IMR-90 (cell line): ENCODE measurements around the gene TMEM37. TPM values are rescaled to one million over a fixed set of nuclear protein-coding genes. Genes with fewer than 3 reads are reported as not detected.

Experiments used
- ATAC-seq: fragments of 200-7000 bp; cut with Tn5 transposase; 2 replicates; pipeline ENCODE4 v1.9.1; 2020; ENCODE audit warnings: low read depth, mild to moderate bottlenecking, moderate library complexity
- BruUV-seq: library from RNA; stranded (reverse); fragments of 400-500 nt; replicated peaks from 2 replicates; lab custom pipeline; 2021; lab: Mats Ljungman, UMichigan
- CTCF ChIA-PET: fragments of 300-600 bp; formaldehyde crosslinking; extraction: SDS; loops from one replicate; lab custom pipeline; 2021; ENCODE audit warnings: antibody characterized with exemption; lab: Yijun Ruan, JAX
- POLR2A ChIA-PET: fragments of 300-600 bp; sonication (Branson Sonifier 250); formaldehyde crosslinking; loops from one replicate; lab custom pipeline; 2022; ENCODE audit warnings: antibody characterized with exemption; ENCODE audit not compliant: unreplicated experiment; lab: Charles Lee
- DNase-seq: peaks from one replicate; pipeline ENCODE4 v3.0.0; 2013
- H2AFZ ChIP-seq: replicated peaks from 2 replicates; pipeline ENCODE3; 2013; ENCODE audit warnings: low read length, mild to moderate bottlenecking; ENCODE audit not compliant: poor library complexity
- H2AK5ac ChIP-seq: 2 replicates; pipeline ENCODE4 v1.6.1; 2013; ENCODE audit warnings: low read depth, low read length, inconsistent platforms
- H2AK9ac ChIP-seq: replicated peaks from 2 replicates; pipeline ENCODE3; 2013; ENCODE audit warnings: mild to moderate bottlenecking, low read depth, low read length, moderate library complexity; ENCODE audit not compliant: poor library complexity
- H2BK120ac ChIP-seq: 2 replicates; pipeline ENCODE4 v1.6.1; 2013; ENCODE audit warnings: low read depth, low read length, inconsistent platforms
- H2BK15ac ChIP-seq: 3 replicates; pipeline ENCODE4 v1.6.1; 2013; ENCODE audit warnings: low read depth, low read length, inconsistent platforms
- H2BK20ac ChIP-seq: 2 replicates; pipeline ENCODE4 v1.6.1; 2013; ENCODE audit warnings: low read depth, mild to moderate bottlenecking, inconsistent platforms, low read length, moderate library complexity
- H2BK5ac ChIP-seq: 2 replicates; pipeline ENCODE4 v1.6.1; 2013; ENCODE audit warnings: mild to moderate bottlenecking, low read depth, low read length, inconsistent platforms; ENCODE audit not compliant: poor library complexity, severe bottlenecking
- H3K14ac ChIP-seq: replicated peaks from 2 replicates; pipeline ENCODE4 v1.6.1; 2013; ENCODE audit warnings: low read depth, low read length, inconsistent platforms
- H3K18ac ChIP-seq: 2 replicates; pipeline ENCODE4 v1.6.1; 2013; ENCODE audit warnings: low read depth, low read length, control low read depth
- H3K23ac ChIP-seq: 2 replicates; pipeline ENCODE4 v1.6.1; 2013; ENCODE audit warnings: low read depth, low read length, inconsistent platforms
- H3K27ac ChIP-seq: 2 replicates; pipeline ENCODE4 v1.5.1; 2013; ENCODE audit warnings: mild to moderate bottlenecking, control low read depth, low read length; ENCODE audit not compliant: insufficient read depth
- H3K27me3 ChIP-seq: 2 replicates; pipeline ENCODE4 v1.6.1; 2013; ENCODE audit warnings: low read length; ENCODE audit not compliant: control insufficient read depth, insufficient read depth
- H3K36me3 ChIP-seq: 2 replicates; pipeline ENCODE4 v1.6.1; 2013; ENCODE audit warnings: low read length, mixed read lengths; ENCODE audit not compliant: control insufficient read depth, insufficient read depth
- H3K4ac ChIP-seq: 2 replicates; pipeline ENCODE4 v1.6.1; 2013; ENCODE audit warnings: low read depth, low read length, inconsistent platforms
- H3K4me1 ChIP-seq: 2 replicates; pipeline ENCODE4 v1.6.1; 2013; ENCODE audit warnings: low read length, mixed read lengths; ENCODE audit not compliant: control insufficient read depth, insufficient read depth
- H3K4me2 ChIP-seq: 2 replicates; pipeline ENCODE4 v1.6.1; 2013; ENCODE audit warnings: low read depth, mild to moderate bottlenecking, control low read depth, low read length, moderate library complexity
- H3K4me3 ChIP-seq: 2 replicates; pipeline ENCODE4 v1.5.1; 2013; ENCODE audit warnings: low read depth, mild to moderate bottlenecking, control low read depth, low read length, moderate library complexity; ENCODE audit not compliant: insufficient read depth
- H3K56ac ChIP-seq: 2 replicates; pipeline ENCODE4 v1.6.1; 2013; ENCODE audit warnings: low read length, inconsistent platforms; ENCODE audit not compliant: insufficient read depth; ENCODE audit errors: extremely low read depth
- H3K79me1 ChIP-seq, 2 experiments: 2 replicates each; pipeline ENCODE4 v1.6.1; 2013; ENCODE audit warnings: low read length in 2 of 2, inconsistent platforms in 1 of 2, low read depth in 1 of 2
- H3K9ac ChIP-seq: 2 replicates; pipeline ENCODE4 v1.6.1; 2013; ENCODE audit warnings: low read depth, low read length, control low read depth
- H3K9me1 ChIP-seq: 2 replicates; pipeline ENCODE4 v1.6.1; 2013; ENCODE audit warnings: low read length, inconsistent platforms; ENCODE audit not compliant: insufficient read depth
- H3K9me3 ChIP-seq: 2 replicates; pipeline ENCODE4 v1.6.1; 2013; ENCODE audit warnings: low read length; ENCODE audit not compliant: control insufficient read depth, insufficient read depth
- H4K20me1 ChIP-seq: 2 replicates; pipeline ENCODE4 v1.6.1; 2013; ENCODE audit warnings: low read length, inconsistent platforms; ENCODE audit not compliant: insufficient read depth
- H4K5ac ChIP-seq: 2 replicates; pipeline ENCODE4 v1.6.1; 2013; ENCODE audit warnings: mild to moderate bottlenecking, low read depth, low read length, control low read depth
- H4K8ac ChIP-seq, 2 experiments: 2 replicates each; pipeline ENCODE4 v1.6.1; 2013; ENCODE audit warnings: low read depth in 2 of 2, low read length in 2 of 2, control low read depth in 1 of 2, inconsistent platforms in 1 of 2
- H4K91ac ChIP-seq: 2 replicates; pipeline ENCODE4 v1.6.1; 2013; ENCODE audit warnings: low read depth, low read length, inconsistent platforms; ENCODE audit not compliant: insufficient read depth
- BHLHE40 ChIP-seq: fragments of 150-350 bp; IDR thresholded peaks from 2 replicates; pipeline ENCODE4 v1.6.1; 2016; ENCODE audit warnings: mild to moderate bottlenecking, low read depth, low read length
- CEBPB ChIP-seq: IDR thresholded peaks from 2 replicates; pipeline ENCODE4 v1.6.1; 2012; ENCODE audit warnings: low read depth, low read length, improper control_type of control experiment
- CHD1 ChIP-seq: IDR thresholded peaks from 2 replicates; pipeline ENCODE4 v1.6.1; 2012; ENCODE audit warnings: low read depth, low read length, improper control_type of control experiment
- FOS ChIP-seq: fragments of 150-350 bp; IDR thresholded peaks from 2 replicates; pipeline ENCODE4 v1.6.1; 2016; ENCODE audit warnings: low read depth, low read length
- MAFK ChIP-seq: IDR thresholded peaks from 2 replicates; pipeline ENCODE4 v1.6.1; 2012; ENCODE audit warnings: low read depth, low read length, improper control_type of control experiment
- MAZ ChIP-seq: IDR thresholded peaks from 2 replicates; pipeline ENCODE4 v1.6.1; 2012; ENCODE audit warnings: low read depth, mild to moderate bottlenecking, low read length, improper control_type of control experiment, moderate library complexity, borderline replicate concordance
- MXI1 ChIP-seq: IDR thresholded peaks from 2 replicates; pipeline ENCODE4 v1.6.1; 2012; ENCODE audit warnings: low read depth, mild to moderate bottlenecking, low read length, moderate library complexity, borderline replicate concordance
- NFE2L2 ChIP-seq: fragments of 150-350 bp; IDR thresholded peaks from 2 replicates; pipeline ENCODE4 v1.6.1; 2016; ENCODE audit warnings: low read depth, mild to moderate bottlenecking, low read length
- POLR2A ChIP-seq: IDR thresholded peaks from 2 replicates; pipeline ENCODE4 v1.6.1; 2012; ENCODE audit warnings: mild to moderate bottlenecking, low read depth, low read length
- RAD21 ChIP-seq: IDR thresholded peaks from 2 replicates; pipeline ENCODE4 v1.6.1; 2012; ENCODE audit warnings: low read length, improper control_type of control experiment
- RCOR1 ChIP-seq: IDR thresholded peaks from 2 replicates; pipeline ENCODE4 v1.6.1; 2012; ENCODE audit warnings: mild to moderate bottlenecking, low read length, improper control_type of control experiment; ENCODE audit not compliant: insufficient replicate concordance
- RFX5 ChIP-seq: IDR thresholded peaks from 2 replicates; pipeline ENCODE4 v1.8.0; 2012; ENCODE audit warnings: low read depth, mild to moderate bottlenecking, low read length, moderate library complexity
- SMC3 ChIP-seq: fragments of 150-350 bp; IDR thresholded peaks from 2 replicates; pipeline ENCODE4 v1.6.1; 2016; ENCODE audit warnings: low read depth, mild to moderate bottlenecking, antibody characterized with exemption, low read length, moderate library complexity
- USF2 ChIP-seq: fragments of 150-350 bp; IDR thresholded peaks from 2 replicates; pipeline ENCODE4 v1.6.1; 2017; ENCODE audit warnings: mild to moderate bottlenecking, antibody characterized with exemption, low read length, low read depth
- WGBS, 2 experiments: methylation state at CpG; one replicate each; pipeline versions ENCODE4 v1.1.5 to v1.1.7; 2013; ENCODE audit warnings: missing lambda C conversion rate in 2 of 2; ENCODE audit not compliant: insufficient read length in 1 of 2; ENCODE audit errors: extremely low coverage in 2 of 2; 5-methylcytosine and 5-hydroxymethylcytosine counted together
- dilution Hi-C: fragments of 300-500 bp; cut with HindIII; formaldehyde crosslinking; loops from one replicate; pipeline ENCODE4 v1.14.3; 2018; ENCODE audit warnings: low sequenced_read_pairs; ENCODE audit not compliant: unreplicated experiment
- in situ Hi-C: fragments of 300-500 bp; cut with MboI; formaldehyde crosslinking; loops from 3 replicates; pipeline ENCODE4 v1.14.3; 2019; ENCODE audit warnings: low sequenced_read_pairs, inconsistent platforms, mixed read lengths
- intact Hi-C: fragments of 100-400 bp; cut with micrococcal nuclease; formaldehyde crosslinking; loops from 2 replicates; pipeline ENCODE4 v1.10.0; 2022
- polyA plus RNA-seq, 3 experiments: library from polyadenylated mRNA; depleted of rRNA; stranded (reverse); fragments of >200 nt; gene quantifications; 2 replicates each; pipeline ENCODE4 v1.2.3, GENCODE V29; 2012; ENCODE audit warnings: low replicate concordance in 1 of 3
- total RNA-seq: library from RNA; depleted of rRNA; stranded (reverse); fragments of >200 nt; gene quantifications from 2 replicates; pipeline ENCODE4 v1.2.3, GENCODE V29; 2012
- TF ChIP-seq, protein P1 (sequence below): conservative IDR thresholded peaks from 2 replicates; pipeline ENCODE4 v1.5.1; 2012; ENCODE audit warnings: mild to moderate bottlenecking, low read depth, low read length, improper control_type of control experiment
- TF ChIP-seq, protein P2 (sequence below): fragments of 150-350 bp; IDR thresholded peaks from 2 replicates; pipeline ENCODE4 v1.6.1; 2016; ENCODE audit warnings: low read depth, mild to moderate bottlenecking, low read length, moderate library complexity, borderline replicate concordance

The TMEM37 gene
- total and polyA plus RNA-seq, 2 of the 4 experiments (the other 2 are of a cell fraction), result under 0.01 to 0.39 TPM

GRCh38 chr2:119423108-119423444, 8.6 kb upstream of the TMEM37 start:
- DNase-seq (no peak), ATAC-seq (no peak)
- H3K9ac ChIP-seq, result no peak overlapping the region
- H2BK15ac ChIP-seq, result no peak overlapping the region
- BruUV-seq, result no TSS peak
- ChIA-PET CTCF (no interaction called here), POLR2A (no interaction called here)
- no peak overlapping the region for H2BK120ac ChIP-seq
- H3K36me3 ChIP-seq, result no peaks in the 10 kb centered on the region
- no peak overlapping the region for H3K23ac ChIP-seq
- no peak overlapping the region for H3K4me2 ChIP-seq
- no peak overlapping the region for H2BK5ac ChIP-seq
- in situ Hi-C loops, result no loop called here
- no peak overlapping the region for H4K8ac ChIP-seq
- H2BK20ac ChIP-seq, result no peak overlapping the region
- H2AK5ac ChIP-seq, result no peak overlapping the region
- no peaks in the 10 kb centered on the region for H3K79me1 ChIP-seq
- H3K14ac ChIP-seq, result no peak overlapping the region
- H2AFZ ChIP-seq, result no peak overlapping the region
- no peaks in the 10 kb centered on the region for H3K9me1 ChIP-seq
- no peaks in the 10 kb centered on the region for H3K4me1 ChIP-seq
- no peaks in the 10 kb centered on the region for H3K9me3 ChIP-seq
- H3K27me3 ChIP-seq, result peaks cover 30% of the 10 kb centered on the region
- TF ChIP-seq NFE2L2 (no peak), SMC3 (no peak), RFX5 (no peak), POLR2A (no peak), RCOR1 (no peak), MAZ (no peak), MAFK (no peak), MXI1 (no peak), CEBPB (no peak), BHLHE40 (no peak), FOS (no peak), RAD21 (no peak), CHD1 (no peak), USF2 (no peak)
- TF ChIP-seq, protein P1, sequence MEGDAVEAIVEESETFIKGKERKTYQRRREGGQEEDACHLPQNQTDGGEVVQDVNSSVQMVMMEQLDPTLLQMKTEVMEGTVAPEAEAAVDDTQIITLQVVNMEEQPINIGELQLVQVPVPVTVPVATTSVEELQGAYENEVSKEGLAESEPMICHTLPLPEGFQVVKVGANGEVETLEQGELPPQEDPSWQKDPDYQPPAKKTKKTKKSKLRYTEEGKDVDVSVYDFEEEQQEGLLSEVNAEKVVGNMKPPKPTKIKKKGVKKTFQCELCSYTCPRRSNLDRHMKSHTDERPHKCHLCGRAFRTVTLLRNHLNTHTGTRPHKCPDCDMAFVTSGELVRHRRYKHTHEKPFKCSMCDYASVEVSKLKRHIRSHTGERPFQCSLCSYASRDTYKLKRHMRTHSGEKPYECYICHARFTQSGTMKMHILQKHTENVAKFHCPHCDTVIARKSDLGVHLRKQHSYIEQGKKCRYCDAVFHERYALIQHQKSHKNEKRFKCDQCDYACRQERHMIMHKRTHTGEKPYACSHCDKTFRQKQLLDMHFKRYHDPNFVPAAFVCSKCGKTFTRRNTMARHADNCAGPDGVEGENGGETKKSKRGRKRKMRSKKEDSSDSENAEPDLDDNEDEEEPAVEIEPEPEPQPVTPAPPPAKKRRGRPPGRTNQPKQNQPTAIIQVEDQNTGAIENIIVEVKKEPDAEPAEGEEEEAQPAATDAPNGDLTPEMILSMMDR, result no peak
- TF ChIP-seq, protein P2, sequence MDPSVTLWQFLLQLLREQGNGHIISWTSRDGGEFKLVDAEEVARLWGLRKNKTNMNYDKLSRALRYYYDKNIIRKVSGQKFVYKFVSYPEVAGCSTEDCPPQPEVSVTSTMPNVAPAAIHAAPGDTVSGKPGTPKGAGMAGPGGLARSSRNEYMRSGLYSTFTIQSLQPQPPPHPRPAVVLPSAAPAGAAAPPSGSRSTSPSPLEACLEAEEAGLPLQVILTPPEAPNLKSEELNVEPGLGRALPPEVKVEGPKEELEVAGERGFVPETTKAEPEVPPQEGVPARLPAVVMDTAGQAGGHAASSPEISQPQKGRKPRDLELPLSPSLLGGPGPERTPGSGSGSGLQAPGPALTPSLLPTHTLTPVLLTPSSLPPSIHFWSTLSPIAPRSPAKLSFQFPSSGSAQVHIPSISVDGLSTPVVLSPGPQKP, result no peak
- H3K18ac ChIP-seq, result no peak overlapping the region
- H3K4ac ChIP-seq, result no peak overlapping the region
- H4K20me1 ChIP-seq, result no peaks in the 10 kb centered on the region
- no peak overlapping the region for H4K5ac ChIP-seq
- H3K56ac ChIP-seq, result no peak overlapping the region
- no peak overlapping the region for H4K91ac ChIP-seq
- no peak overlapping the region for H2AK9ac ChIP-seq
- intact Hi-C loops, result no loop called here
- dilution Hi-C loops, result no loop called here
- H3K4me3 ChIP-seq, result no peak overlapping the region
- WGBS, 2 experiments, result no CpG with 5 or more reads among the region's 2 CpGs
- no peak overlapping the region for H3K27ac ChIP-seq
